Measurements from ENCODE around the gene NXPE1. TPM values are rescaled to one million over a fixed set of nuclear protein-coding genes. Genes with fewer than 3 reads are reported as not detected.

The NXPE1 gene
- total RNA-seq, 2 donors from 2014 or later = 210 to 217 TPM

DNA sequence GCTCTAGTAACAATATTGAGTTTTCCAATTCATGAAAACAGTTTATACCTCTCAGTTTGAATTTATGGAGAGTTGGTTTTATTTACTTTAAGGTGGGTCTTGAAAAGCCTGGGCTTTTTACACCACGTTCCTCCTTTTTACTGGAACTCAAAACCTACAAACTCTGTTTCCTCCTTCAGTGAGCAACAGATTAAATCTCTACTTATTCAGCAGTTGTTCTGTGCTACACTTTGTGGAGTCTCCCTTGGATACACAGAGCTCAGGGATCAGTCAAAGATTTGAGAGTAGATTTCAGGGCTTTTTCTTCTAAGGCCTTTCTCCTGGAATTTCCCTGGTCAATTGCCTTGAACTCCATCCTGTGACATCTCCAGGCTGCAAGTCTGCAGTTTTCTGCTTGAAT lies 3.5 kb downstream of the NXPE1 start:
- H3K4me1 ChIP-seq = no peaks in the 10 kb centered on the region
- H3K36me3 ChIP-seq = no peaks in the 10 kb centered on the region
- no peak overlapping the region for H3K4me3 ChIP-seq
- TF ChIP-seq, protein P1, sequence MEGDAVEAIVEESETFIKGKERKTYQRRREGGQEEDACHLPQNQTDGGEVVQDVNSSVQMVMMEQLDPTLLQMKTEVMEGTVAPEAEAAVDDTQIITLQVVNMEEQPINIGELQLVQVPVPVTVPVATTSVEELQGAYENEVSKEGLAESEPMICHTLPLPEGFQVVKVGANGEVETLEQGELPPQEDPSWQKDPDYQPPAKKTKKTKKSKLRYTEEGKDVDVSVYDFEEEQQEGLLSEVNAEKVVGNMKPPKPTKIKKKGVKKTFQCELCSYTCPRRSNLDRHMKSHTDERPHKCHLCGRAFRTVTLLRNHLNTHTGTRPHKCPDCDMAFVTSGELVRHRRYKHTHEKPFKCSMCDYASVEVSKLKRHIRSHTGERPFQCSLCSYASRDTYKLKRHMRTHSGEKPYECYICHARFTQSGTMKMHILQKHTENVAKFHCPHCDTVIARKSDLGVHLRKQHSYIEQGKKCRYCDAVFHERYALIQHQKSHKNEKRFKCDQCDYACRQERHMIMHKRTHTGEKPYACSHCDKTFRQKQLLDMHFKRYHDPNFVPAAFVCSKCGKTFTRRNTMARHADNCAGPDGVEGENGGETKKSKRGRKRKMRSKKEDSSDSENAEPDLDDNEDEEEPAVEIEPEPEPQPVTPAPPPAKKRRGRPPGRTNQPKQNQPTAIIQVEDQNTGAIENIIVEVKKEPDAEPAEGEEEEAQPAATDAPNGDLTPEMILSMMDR (IDR thresholded peaks at IDR 0.05) = no peak
- no peaks in the 10 kb centered on the region for H3K9me3 ChIP-seq
- no peak for DNase-seq
- H3K9ac ChIP-seq (ENCODE audit: low read depth in 2 of 2, low read length in 2 of 2) = peak overlapping the region in 1 of 2 donors; percentile 61
- no peaks in the 10 kb centered on the region for H3K27me3 ChIP-seq
- intact Hi-C loops (cut with DNase I) = loop anchor here (5.0 kb wide), 1 partner anchor 36 kb away; no protein-coding TSS in a partner anchor
- H3K27ac ChIP-seq = peak overlapping the region; percentile 79

DNA sequence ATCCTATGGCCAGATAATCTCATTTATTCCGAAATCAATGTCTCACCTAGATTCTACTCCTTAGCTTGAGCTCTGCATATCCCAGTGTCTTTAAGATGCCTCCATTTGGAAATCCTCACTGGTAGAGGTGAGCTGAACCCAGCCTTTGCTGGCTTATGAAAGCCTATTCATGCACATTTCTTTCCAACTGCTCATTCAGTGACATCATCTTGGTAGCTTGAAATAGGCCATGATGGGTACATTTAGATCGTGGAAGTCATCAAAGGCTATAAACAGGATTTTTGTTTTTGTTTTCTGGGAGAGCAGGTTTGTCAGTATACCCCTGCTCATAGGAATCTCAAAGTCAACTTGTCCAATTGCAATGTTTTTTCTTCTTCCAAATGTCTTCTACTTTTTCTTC lies 6.0 kb downstream of the NXPE1 start:
- TF ChIP-seq, protein P1 (IDR thresholded peaks at IDR 0.05) = no peak
- intact Hi-C loops (cut with DNase I) = no loop called here

DNA sequence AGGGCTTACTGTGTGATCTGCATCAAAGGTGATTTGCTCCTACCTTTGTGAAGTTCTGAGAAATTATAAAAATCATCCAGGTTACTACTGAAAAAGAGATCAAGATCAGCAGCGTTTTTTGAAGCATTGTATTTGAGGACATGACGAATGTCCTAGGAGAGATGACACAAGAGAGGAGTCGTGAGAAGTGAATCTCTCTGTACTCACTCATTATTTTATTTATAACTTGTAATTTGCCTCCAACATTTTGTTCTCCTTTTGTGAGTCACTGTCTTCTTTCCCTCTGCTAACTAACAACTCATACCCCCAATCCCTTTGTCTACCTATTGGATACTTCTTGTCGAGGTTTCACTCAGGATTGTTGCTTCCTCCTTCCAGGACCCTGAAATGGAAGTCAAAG lies 8.6 kb downstream of the NXPE1 start:
- Histone ChIP-seq H3K27me3 (no peaks in the 10 kb centered on the region), H3K9ac (ENCODE audit: low read depth in 2 of 2, low read length in 2 of 2) (no peak overlapping the region), H3K9me3 (no peaks in the 10 kb centered on the region), H3K4me3 (no peak overlapping the region), H3K36me3 (no peaks in the 10 kb centered on the region), H3K4me1 (no peaks in the 10 kb centered on the region), H3K27ac (no peak overlapping the region)
- TF ChIP-seq, protein P1 (IDR thresholded peaks at IDR 0.05) = no peak
- no peak for DNase-seq
- intact Hi-C loops (cut with DNase I) = no loop called here

More for the DNA sequence above, 6.0 kb downstream of the NXPE1 start:
- Histone ChIP-seq H3K9ac (ENCODE audit: low read depth in 2 of 2, low read length in 2 of 2) (no peak overlapping the region), H3K9me3 (no peaks in the 10 kb centered on the region), H3K4me3 (no peak overlapping the region), H3K36me3 (no peaks in the 10 kb centered on the region), H3K27me3 (no peaks in the 10 kb centered on the region), H3K27ac (no peak overlapping the region), H3K4me1 (no peaks in the 10 kb centered on the region)
- no peak for DNase-seq

DNA sequence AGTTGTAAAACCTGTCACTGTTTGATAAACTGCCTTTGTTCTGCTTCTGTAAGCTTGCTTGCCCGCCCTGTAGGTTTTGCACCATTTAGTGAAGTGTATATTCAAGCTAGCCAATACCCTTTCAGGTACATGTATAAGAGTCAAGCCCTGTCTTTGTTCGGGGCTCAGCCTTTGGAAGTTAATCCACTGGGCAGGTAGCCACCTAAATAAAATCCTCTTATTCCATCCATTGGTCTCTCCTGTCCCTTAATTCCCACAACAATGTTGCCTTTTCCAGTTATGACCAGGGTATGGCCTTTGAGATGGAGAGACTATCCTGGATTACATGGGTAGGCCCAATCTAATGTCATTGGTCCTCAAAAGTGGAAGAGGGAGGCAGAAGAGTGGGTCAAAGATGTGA lies 34.0 kb downstream of the NXPE1 start:
- Histone ChIP-seq H3K9me3 (no peaks in the 10 kb centered on the region), H3K4me3 (no peak overlapping the region), H3K4me1 (no peaks in the 10 kb centered on the region), H3K27ac (no peak overlapping the region), H3K36me3 (no peaks in the 10 kb centered on the region), H3K27me3 (no peaks in the 10 kb centered on the region), H3K9ac (ENCODE audit: low read depth in 2 of 2, low read length in 2 of 2) (no peak overlapping the region)
- intact Hi-C loops (cut with DNase I) = no loop called here
- TF ChIP-seq, protein P1 (IDR thresholded peaks at IDR 0.05) = no peak
- DNase-seq = peak; percentile 38

DNA sequence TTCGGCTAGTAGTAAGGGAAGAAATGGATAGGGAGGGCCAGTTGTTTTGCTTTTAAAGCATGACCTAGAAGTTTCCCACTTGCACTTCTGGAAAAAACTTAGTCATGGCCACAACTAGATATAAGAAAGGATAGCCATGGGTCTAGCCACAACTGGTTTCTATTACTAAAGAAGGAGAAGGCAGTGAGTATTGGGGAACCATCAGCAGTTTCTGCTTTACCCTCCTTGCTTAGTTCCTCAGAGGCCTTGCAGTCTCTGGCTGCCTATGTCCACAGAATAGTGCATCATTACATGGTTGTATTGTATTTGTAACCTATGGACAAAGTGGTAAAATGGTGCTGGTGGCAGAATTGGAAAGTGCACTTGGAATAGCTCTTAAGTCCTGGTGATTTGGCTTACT lies 35.6 kb downstream of the NXPE1 start:
- H3K27ac ChIP-seq = peak overlapping the region; percentile 68
- H3K9me3 ChIP-seq = no peaks in the 10 kb centered on the region
- intact Hi-C loops (cut with DNase I) = no loop called here
- TF ChIP-seq, protein P1 (IDR thresholded peaks at IDR 0.05) = no peak
- H3K27me3 ChIP-seq = no peaks in the 10 kb centered on the region
- H3K4me1 ChIP-seq = no peaks in the 10 kb centered on the region
- DNase-seq = no peak
- no peak overlapping the region for H3K9ac ChIP-seq (ENCODE audit: low read depth in 2 of 2, low read length in 2 of 2)
- H3K4me3 ChIP-seq = no peak overlapping the region
- H3K36me3 ChIP-seq = no peaks in the 10 kb centered on the region

Data from colonic mucosa (tissue), 4 donors.